HG02759 (cell line): ENCODE measurements around the gene ITPK1.
A peak's percentile ranks its signal among the peaks of the same experiment; 100 is the strongest.
"Not testable (repeated sequence)": the region's sequence is repeated elsewhere in the genome, so short reads cannot be mapped to it uniquely, and the experiment has no call there.

ENCODE experiments used
- ATAC-seq: cut with Tn5 transposase; IDR thresholded peaks from one replicate; pipeline ENCODE4 v1.9.1; 2021; ENCODE audit warnings: mild to moderate bottlenecking, moderate library complexity; ENCODE audit not compliant: unreplicated experiment

ITPK1 gene

GRCh38 chr14:93105856-93106255, 9.9 kb downstream of the ITPK1 start:
- ATAC-seq = not testable (repeated sequence)

- no peak for ATAC-seq
Measured at GRCh38 chr14:93105362-93105761, 10.4 kb downstream of the ITPK1 start.

GRCh38 chr14:93104961-93105360, 10.8 kb downstream of the ITPK1 start:
- no peak for ATAC-seq

GRCh38 chr14:93103392-93104080, 12.2 kb downstream of the ITPK1 start:
- peak; percentile 96 for ATAC-seq

GRCh38 chr14:93102141-93102540, 13.6 kb downstream of the ITPK1 start:
- ATAC-seq = no peak

GRCh38 chr14:93101181-93101580, 14.5 kb downstream of the ITPK1 start:
- no peak for ATAC-seq

GRCh38 chr14:93100570-93100969, 15.2 kb downstream of the ITPK1 start:
- no peak for ATAC-seq

GRCh38 chr14:93100100-93100499, 15.6 kb downstream of the ITPK1 start:
- ATAC-seq = no peak

GRCh38 chr14:93099643-93100042, 16.1 kb downstream of the ITPK1 start:
- ATAC-seq = no peak

- no peak for ATAC-seq
Measured at GRCh38 chr14:93099196-93099595, 16.5 kb downstream of the ITPK1 start.

- ATAC-seq = no peak
Measured at GRCh38 chr14:93096691-93097322, 18.9 kb downstream of the ITPK1 start.

- no peak for ATAC-seq
Measured at GRCh38 chr14:93095742-93096510, 19.8 kb downstream of the ITPK1 start.

GRCh38 chr14:93094121-93094918, 21.4 kb downstream of the ITPK1 start:
- ATAC-seq = no peak

- no peak for ATAC-seq
Measured at GRCh38 chr14:93092606-93093556, 22.8 kb downstream of the ITPK1 start.

GRCh38 chr14:93091666-93092065, 24.1 kb downstream of the ITPK1 start:
- no peak for ATAC-seq

GRCh38 chr14:93090826-93091555, 24.7 kb downstream of the ITPK1 start:
- no peak for ATAC-seq

- ATAC-seq = no peak
Measured at GRCh38 chr14:93089521-93090269, 26.0 kb downstream of the ITPK1 start.

- peak; percentile 73 for ATAC-seq
Measured at GRCh38 chr14:93086441-93087055, 29.2 kb downstream of the ITPK1 start.
